ENCODE data around the gene PPP1R3E. TPM values are rescaled to one million over a fixed set of nuclear protein-coding genes. Genes with fewer than 3 reads are reported as not detected.
A peak's percentile ranks its signal among the peaks of the same experiment; 100 is the strongest.
"Not testable (repeated sequence)": the region's sequence is repeated elsewhere in the genome, so short reads cannot be mapped to it uniquely, and the experiment has no call there.

Gene PPP1R3E
- total RNA-seq, 2 donors from 2014 or later: 8.7 TPM

GRCh38 chr14:23339506-23340268 lies 37.0 kb upstream of the PPP1R3E start:
- Histone ChIP-seq H3K36me3 (no peaks in the 10 kb centered on the region), H3K27me3 (replicated peaks; ENCODE audit: insufficient read depth) (no peaks in the 10 kb centered on the region), H3K4me3 (no peak overlapping the region), H3K9me3 (no peaks in the 10 kb centered on the region), H3K4me1 (ENCODE audit: control insufficient read depth in 1 of 2, low read depth in 2 of 2) (no peaks in the 10 kb centered on the region), H3K27ac (no peak overlapping the region)
- DNase-seq (ENCODE audit: low spot score) (no peak), ATAC-seq (ENCODE audit: insufficient number of reproducible peaks, low FRiP score, low read depth) (no peak)
- TF ChIP-seq CTCF (IDR thresholded peaks at IDR 0.05): no peak

- TF ChIP-seq CTCF (IDR thresholded peaks at IDR 0.05): no peak
- Histone ChIP-seq H3K27me3 (replicated peaks; ENCODE audit: insufficient read depth) (no peaks in the 10 kb centered on the region), H3K36me3 (no peaks in the 10 kb centered on the region), H3K4me1 (ENCODE audit: control insufficient read depth in 1 of 2, low read depth in 2 of 2) (no peaks in the 10 kb centered on the region), H3K27ac (no peak overlapping the region), H3K4me3 (no peak overlapping the region), H3K9me3 (no peaks in the 10 kb centered on the region)
- no peak for ATAC-seq (ENCODE audit: insufficient number of reproducible peaks, low FRiP score, low read depth)
- no peak for DNase-seq (ENCODE audit: low spot score)
Measured at GRCh38 chr14:23335623-23336022, 33.0 kb upstream of the PPP1R3E start.

DNA sequence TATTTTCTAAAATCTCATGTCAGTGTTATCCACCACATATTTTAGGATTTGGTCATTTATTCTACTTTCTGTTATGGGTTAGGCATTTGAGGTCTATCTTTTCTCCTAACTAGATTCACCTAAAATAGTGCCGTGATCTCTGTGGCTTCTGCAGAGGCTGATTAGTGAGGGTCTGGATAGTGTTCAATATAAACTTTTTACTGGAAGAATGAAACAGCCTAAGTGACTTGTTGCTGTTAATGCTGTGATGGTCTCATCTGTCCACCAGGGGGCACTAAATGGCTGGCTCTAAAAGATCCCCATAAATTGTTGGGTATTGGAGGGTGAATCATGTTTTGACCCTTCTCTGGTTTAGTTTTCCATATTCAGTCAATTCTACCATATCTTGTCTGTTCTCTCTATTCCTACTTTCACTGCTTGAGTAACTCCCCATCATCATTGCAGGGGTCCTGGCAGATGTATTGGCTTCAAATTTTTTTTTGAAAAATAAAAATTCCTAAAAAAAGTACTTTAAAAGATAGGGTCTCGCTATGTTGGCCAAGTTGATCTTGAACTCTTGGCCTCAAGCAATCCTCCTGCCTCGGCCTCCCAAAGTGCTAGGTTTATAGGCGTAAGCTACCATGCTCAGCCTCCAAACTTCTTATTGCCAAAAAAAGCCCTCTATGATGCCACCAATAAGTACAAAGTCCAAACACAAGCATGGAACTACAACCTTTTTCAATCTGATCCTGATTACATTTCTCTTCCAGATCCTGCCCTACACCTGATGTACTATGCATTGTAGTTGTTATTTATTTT lies 25.5 kb upstream of the PPP1R3E start:
- no peaks in the 10 kb centered on the region for H3K27me3 ChIP-seq (replicated peaks; ENCODE audit: insufficient read depth)
- peaks cover 18% of the 10 kb centered on the region for H3K36me3 ChIP-seq
- DNase-seq (ENCODE audit: low spot score): no peak
- peak; percentile 85 for TF ChIP-seq CTCF (IDR thresholded peaks at IDR 0.05)
- peaks cover 0 to under 1% of the 10 kb centered on the region in 2 donors for H3K4me1 ChIP-seq (ENCODE audit: control insufficient read depth in 1 of 2, low read depth in 2 of 2)
- no peak overlapping the region for H3K27ac ChIP-seq
- peak; percentile 76 for ATAC-seq (ENCODE audit: insufficient number of reproducible peaks, low FRiP score, low read depth)
- no peaks in the 10 kb centered on the region for H3K9me3 ChIP-seq
- no peak overlapping the region for H3K4me3 ChIP-seq

GRCh38 chr14:23326491-23327332 lies 24.1 kb upstream of the PPP1R3E start:
- Histone ChIP-seq H3K27me3 (replicated peaks; ENCODE audit: insufficient read depth) (no peaks in the 10 kb centered on the region), H3K4me3 (no peak overlapping the region), H3K9me3 (no peaks in the 10 kb centered on the region), H3K27ac (no peak overlapping the region), H3K4me1 (ENCODE audit: control insufficient read depth in 1 of 2, low read depth in 2 of 2) (peaks cover 8 to 11% of the 10 kb centered on the region in 2 donors), H3K36me3 (peaks cover 19% of the 10 kb centered on the region)
- ATAC-seq (ENCODE audit: insufficient number of reproducible peaks, low FRiP score, low read depth) (no peak), DNase-seq (ENCODE audit: low spot score) (no peak)
- no peak for TF ChIP-seq CTCF (IDR thresholded peaks at IDR 0.05)

DNA sequence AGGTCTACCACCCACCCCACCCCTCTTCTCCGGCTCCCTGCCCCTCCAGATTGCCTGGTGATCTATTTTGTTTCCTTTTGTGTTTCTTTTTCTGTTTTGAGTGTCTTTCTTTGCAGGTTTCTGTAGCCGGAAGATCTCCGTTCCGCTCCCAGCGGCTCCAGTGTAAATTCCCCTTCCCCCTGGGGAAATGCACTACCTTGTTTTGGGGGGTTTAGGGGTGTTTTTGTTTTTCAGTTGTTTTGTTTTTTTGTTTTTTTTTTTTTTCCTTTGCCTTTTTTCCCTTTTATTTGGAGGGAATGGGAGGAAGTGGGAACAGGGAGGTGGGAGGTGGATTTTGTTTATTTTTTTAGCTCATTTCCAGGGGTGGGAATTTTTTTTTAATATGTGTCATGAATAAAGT lies 23.1 kb upstream of the PPP1R3E start:
- not testable (repeated sequence) for H3K27ac ChIP-seq; H3K27me3 ChIP-seq (replicated peaks; ENCODE audit: insufficient read depth); H3K4me3 ChIP-seq; H3K9me3 ChIP-seq; DNase-seq (ENCODE audit: low spot score); ATAC-seq (ENCODE audit: insufficient number of reproducible peaks, low FRiP score, low read depth)
- H3K36me3 ChIP-seq: peaks cover 19% of the 10 kb centered on the region
- H3K4me1 ChIP-seq (ENCODE audit: control insufficient read depth in 1 of 2, low read depth in 2 of 2): peaks cover 8 to 11% of the 10 kb centered on the region in 2 donors

All from thoracic aorta (tissue), 2 donors.